HCT116 (cell line): ENCODE measurements around the gene SHISA7. TPM values are rescaled to one million over a fixed set of nuclear protein-coding genes. Genes with fewer than 3 reads are reported as not detected.
A peak's percentile ranks its signal among the peaks of the same experiment; 100 is the strongest.

ENCODE experiments used
- ATAC-seq: fragments of 200-7000 bp; cut with Tn5 transposase; 2 replicates; pipeline ENCODE4 v1.9.1; 2020; ENCODE audit warnings: mild to moderate bottlenecking, moderate library complexity
- BruUV-seq: library from RNA; stranded (reverse); fragments of 400-500 nt; replicated peaks from 2 replicates; lab custom pipeline; 2021; lab: Mats Ljungman, UMichigan
- CTCF ChIA-PET: fragments of 300-600 bp; sonication (Branson Sonifier 250); formaldehyde crosslinking; loops from one replicate; lab custom pipeline; 2021; ENCODE audit warnings: antibody characterized with exemption; lab: Charles Lee
- POLR2A ChIA-PET: fragments of 300-600, 350-600 bp; sonication (Branson Sonifier 250); formaldehyde crosslinking; loops from one replicate; lab custom pipeline; 2021; ENCODE audit warnings: antibody characterized with exemption; lab: Charles Lee
- RAD21 ChIA-PET, 2 experiments: fragments of 300-600 bp; sonication (Branson Sonifier 250); formaldehyde crosslinking; loops; one replicate each; lab custom pipeline; 2023; ENCODE audit warnings: low total read pairs in 2 of 2; ENCODE audit not compliant: uncharacterized antibody in 2 of 2, unreplicated experiment in 2 of 2, low non-redundant PET in 1 of 2; lab: Charles Lee
- DNase-seq: peaks from one replicate; pipeline ENCODE4 v3.0.0-alpha.2; 2010; ENCODE audit warnings: low read depth, low spot score
- H2AFZ ChIP-seq: fragments of 200-600 bp; shearing (Covaris generic), sonication (generic); 2 replicates; pipeline ENCODE4 v1.6.1; 2017; ENCODE audit warnings: low read depth, mixed run types, mixed read lengths, antibody characterized with exemption, low read length; ENCODE audit not compliant: poor library complexity, severe bottlenecking
- H3K27ac ChIP-seq: 2 replicates; pipeline ENCODE4 v1.5.1; 2012; ENCODE audit warnings: low read depth, low read length
- H3K27me3 ChIP-seq: fragments of 200-600 bp; sonication (generic); 2 replicates; pipeline ENCODE4 v1.6.1; 2016; ENCODE audit warnings: mixed run types, low read length, mixed read lengths; ENCODE audit not compliant: insufficient read depth
- H3K36me3 ChIP-seq, 2 experiments: fragments of 200-500 bp in 1 of 2; fragments of 200-600 bp in 1 of 2; sonication (Bioruptor generic) in 1 of 2; sonication (generic) in 1 of 2; 2 replicates each; pipeline versions ENCODE4 v1.5.1 to v1.6.1; 2014 to 2016; ENCODE audit warnings: low read length in 2 of 2, inconsistent platforms in 1 of 2, mixed read lengths in 1 of 2, mixed run types in 1 of 2; ENCODE audit not compliant: insufficient read depth in 2 of 2, control insufficient read depth in 1 of 2
- H3K4me1 ChIP-seq, 2 experiments: fragments of 200-600 bp in 1 of 2; sonication (generic) in 1 of 2; 2 replicates each; pipeline versions ENCODE4 v1.5.1 to v1.6.1; 2012 to 2017; ENCODE audit warnings: low read length in 2 of 2, inconsistent platforms in 1 of 2, mild to moderate bottlenecking in 1 of 2, mixed read lengths in 1 of 2, mixed run types in 1 of 2, moderate library complexity in 1 of 2; ENCODE audit not compliant: insufficient read depth in 2 of 2, control insufficient read depth in 1 of 2
- H3K4me2 ChIP-seq: fragments of 200-600 bp; sonication (generic); 2 replicates; pipeline ENCODE4 v1.6.1; 2017; ENCODE audit warnings: mixed run types, low read length, mixed read lengths
- H3K4me3 ChIP-seq, 2 experiments: fragments of 200-600 bp in 1 of 2; sonication (generic) in 1 of 2; replicated peaks in 1 of 2; 2 replicates each; pipeline ENCODE4 v1.5.1; 2011 to 2016; ENCODE audit warnings: low read length in 2 of 2, control low read depth in 1 of 2, low read depth in 1 of 2, mild to moderate bottlenecking in 1 of 2, mixed read lengths in 1 of 2, mixed run types in 1 of 2
- H3K79me2 ChIP-seq: fragments of 200-600 bp; sonication (generic); 2 replicates; pipeline ENCODE4 v1.6.1; 2017; ENCODE audit warnings: mild to moderate bottlenecking, mixed run types, low read length, moderate library complexity, mixed read lengths; ENCODE audit not compliant: insufficient read depth
- H3K9ac ChIP-seq: fragments of 200-600 bp; sonication (generic); 2 replicates; pipeline ENCODE4 v1.6.1; 2016; ENCODE audit warnings: low read length, mixed read lengths
- H3K9me2 ChIP-seq: fragments of 200-600 bp; sonication (generic), shearing (Covaris generic); 2 replicates; pipeline ENCODE4 v1.6.1; 2017; ENCODE audit warnings: mixed run types, mild to moderate bottlenecking, moderate library complexity; ENCODE audit not compliant: insufficient read depth
- H3K9me3 ChIP-seq, 2 experiments: fragments of 200-500 bp in 1 of 2; fragments of 200-600 bp in 1 of 2; sonication (Bioruptor generic) in 1 of 2; sonication (generic) in 1 of 2; 2 replicates each; pipeline ENCODE4 v1.6.1; 2014 to 2017; ENCODE audit warnings: low read length in 2 of 2, mixed read lengths in 2 of 2, inconsistent platforms in 1 of 2, low read depth in 1 of 2, mild to moderate bottlenecking in 1 of 2, mixed run types in 1 of 2, moderate library complexity in 1 of 2; ENCODE audit not compliant: control insufficient read depth in 1 of 2, insufficient read depth in 1 of 2
- H4K20me1 ChIP-seq: fragments of 200-600 bp; sonication (generic), shearing (Covaris generic); 2 replicates; pipeline ENCODE4 v1.6.1; 2017; ENCODE audit warnings: mixed run types, mild to moderate bottlenecking, moderate library complexity; ENCODE audit not compliant: insufficient read depth
- CEBPB ChIP-seq: IDR thresholded peaks from 2 replicates; pipeline ENCODE4 v1.6.1; 2012; ENCODE audit warnings: low read depth
- EGR1 ChIP-seq: IDR thresholded peaks from 2 replicates; pipeline ENCODE4 v1.6.1; 2012; ENCODE audit warnings: low read depth
- EZH2 ChIP-seq: fragments of 200-600 bp; sonication (generic); IDR thresholded peaks from 2 replicates; pipeline ENCODE4 v1.6.1; 2017; ENCODE audit warnings: antibody characterized with exemption, mixed run types
- EZH2phosphoT487 ChIP-seq: fragments of 200-600 bp; IDR thresholded peaks from 2 replicates; pipeline ENCODE4 v1.6.1; 2018; ENCODE audit warnings: antibody characterized with exemption, borderline replicate concordance
- FOSL1 ChIP-seq: IDR thresholded peaks from 2 replicates; pipeline ENCODE4 v1.6.1; 2012; ENCODE audit warnings: low read depth
- POLR2A ChIP-seq: IDR thresholded peaks from 2 replicates; pipeline ENCODE4 v1.7.0; 2011; ENCODE audit warnings: borderline replicate concordance; ENCODE audit not compliant: insufficient read depth, insufficient read length; ENCODE audit errors: extremely low read depth
- RAD21 ChIP-seq: IDR thresholded peaks from 2 replicates; pipeline ENCODE4 v1.6.1; 2012; ENCODE audit warnings: low read depth, mild to moderate bottlenecking
- SIN3A ChIP-seq: IDR thresholded peaks from 2 replicates; pipeline ENCODE4 v1.6.1; 2012; ENCODE audit warnings: low read depth
- SP1 ChIP-seq: IDR thresholded peaks from 2 replicates; pipeline ENCODE4 v1.6.1; 2012; ENCODE audit warnings: low read depth
- SRF ChIP-seq: IDR thresholded peaks from 2 replicates; pipeline ENCODE4 v1.6.1; 2012; ENCODE audit warnings: low read depth
- TCF7L2 ChIP-seq: IDR thresholded peaks from 2 replicates; pipeline ENCODE4 v1.7.0; 2011; ENCODE audit warnings: borderline replicate concordance, inconsistent platforms; ENCODE audit not compliant: insufficient read depth, insufficient read length; ENCODE audit errors: extremely low read depth
- YY1 ChIP-seq: IDR thresholded peaks from 2 replicates; pipeline ENCODE4 v1.6.1; 2011; ENCODE audit warnings: low read length, low read depth, moderate library complexity, mild to moderate bottlenecking; ENCODE audit not compliant: insufficient replicate concordance; ENCODE audit errors: extremely low read depth
- ZFX ChIP-seq: fragments of 450-650 bp; IDR thresholded peaks from 2 replicates; pipeline ENCODE4 v1.6.1; 2017
- ZNF274 ChIP-seq: fragments of 200-500 bp; sonication (Bioruptor generic); IDR thresholded peaks from 2 replicates; pipeline ENCODE4 v1.6.1; 2014; ENCODE audit warnings: mild to moderate bottlenecking, low read depth, low read length, inconsistent platforms
- intact Hi-C: fragments of 100-400 bp; cut with micrococcal nuclease; formaldehyde crosslinking; loops from 2 replicates; pipeline ENCODE4 v1.10.0; 2022
- total RNA-seq: library from RNA; stranded (reverse); gene quantifications from one replicate; pipeline ENCODE4 v1.2.1, GENCODE V29; 2021; ENCODE audit not compliant: unreplicated experiment
- TF ChIP-seq, protein P1 (sequence below): IDR thresholded peaks from 2 replicates; pipeline ENCODE4 v1.6.1; 2012
- TF ChIP-seq, protein P2 (sequence below), 3 experiments: fragments of 200-600 bp in 1 of 3; sonication (generic) in 1 of 3; IDR thresholded peaks in 2 of 3; conservative IDR thresholded peaks in 1 of 3; 2 replicates each; pipeline ENCODE4 v1.5.1; 2012 to 2017; ENCODE audit warnings: low read depth in 2 of 3, low read length in 2 of 3, antibody characterized with exemption in 1 of 3, borderline replicate concordance in 1 of 3, control low read depth in 1 of 3, mild to moderate bottlenecking in 1 of 3, mixed read lengths in 1 of 3, mixed run types in 1 of 3, moderate library complexity in 1 of 3; ENCODE audit not compliant: insufficient read depth in 1 of 3
- TF ChIP-seq, protein P3 (sequence below): IDR thresholded peaks from 2 replicates; pipeline ENCODE4 v1.6.1; 2012
- TF ChIP-seq, protein P4 (sequence below): IDR thresholded peaks from 2 replicates; pipeline ENCODE4 v1.6.1; 2012; ENCODE audit warnings: low read depth
- TF ChIP-seq, protein P5 (sequence below): IDR thresholded peaks from 2 replicates; pipeline ENCODE4 v1.6.1; 2011; ENCODE audit warnings: mild to moderate bottlenecking, low read length, moderate library complexity; ENCODE audit not compliant: insufficient replicate concordance; ENCODE audit errors: extremely low read depth

The SHISA7 gene
- total RNA-seq, 1 experiment from 2014 or later: not detected

DNA sequence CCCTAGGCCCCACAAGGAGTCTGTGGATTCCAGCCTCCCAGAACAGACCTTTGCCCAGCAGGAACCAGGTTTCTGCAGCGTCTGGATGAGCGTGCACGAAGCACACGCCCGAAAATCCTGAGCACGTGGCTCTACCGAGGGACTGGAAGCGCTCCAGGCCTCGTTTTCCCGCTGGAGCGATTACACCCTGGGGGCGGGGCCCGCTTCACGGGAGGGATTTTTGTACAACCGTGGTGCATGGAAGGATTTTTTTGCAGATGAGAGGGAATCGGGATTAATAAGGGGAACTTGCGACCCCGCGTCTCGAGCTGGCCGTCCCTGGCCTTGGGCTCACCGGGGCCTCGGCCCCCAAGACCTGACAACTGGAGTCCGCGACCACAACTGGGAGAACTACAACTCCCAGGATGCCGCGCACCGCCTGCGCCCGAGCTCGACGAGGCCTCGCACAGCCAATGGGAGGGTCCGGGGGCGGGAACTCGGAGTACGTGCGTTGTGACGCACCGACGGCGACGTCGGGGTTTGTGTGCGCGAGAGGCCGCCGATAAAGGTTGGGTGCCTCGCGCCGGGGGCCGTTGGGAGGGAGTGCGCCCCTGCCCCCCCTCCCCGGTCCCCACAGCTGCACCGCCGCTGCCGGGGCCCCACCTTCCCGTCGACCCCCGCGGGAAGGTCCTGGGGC, 33.1 kb upstream of the SHISA7 start, which contains the start of gene ZNF628:
ZNF628 (plus strand) TSS at position 518 of the 676 bp plus-strand sequence. CDS start 3,294 bp downstream, outside the sequence.
- Histone ChIP-seq H3K9me3 (no peaks in the 10 kb centered on the region), H2AFZ (peak within 1 kb of the TSS; percentile 40), H3K27me3 (no peaks in the 10 kb centered on the region), H3K9me2 (no peaks in the 10 kb centered on the region), H3K27ac (peak within 1 kb of the TSS; percentile 98), H3K4me2 (peak within 1 kb of the TSS; percentile 87), H3K4me3 (peak within 1 kb of the TSS; percentile 63 to 73), H4K20me1 (no peaks in the 10 kb centered on the region), H3K9ac (peak within 1 kb of the TSS; percentile 90), H3K36me3 (peaks cover 0 to 3% of the 10 kb centered on the region in 2 experiments; a peak in 1 of 4 replicates), H3K79me2 (peaks cover 31% of the 10 kb centered on the region), H3K4me1 (peaks cover 35 to 53% of the 10 kb centered on the region in 2 experiments)
- CTCF ChIA-PET: interaction anchor here (0.7 to 2.6 kb wide), 9 partner anchors 9 to 310 kb away, joined by 3 to 17 read pairs (median 4); partner anchors contain the start of genes DNAAF3, ISOC2 and U2AF2
- RAD21 ChIA-PET: no interaction called here
- POLR2A ChIA-PET: interaction anchor here (0.6 to 1.8 kb wide), 14 partner anchors 9 to 155 kb away, joined by 3 to 10 read pairs (median 4); partner anchors contain the start of genes FIZ1, ISOC2, KMT5C and NAT14
- intact Hi-C loops: no loop called here
- peak; percentile 96 for DNase-seq
- ATAC-seq: peak; percentile 78
- no TSS peak for BruUV-seq
- no peak for TF ChIP-seq EZH2phosphoT487
- TF ChIP-seq CEBPB: no peak
- no peak for TF ChIP-seq TCF7L2
- TF ChIP-seq, protein P1, sequence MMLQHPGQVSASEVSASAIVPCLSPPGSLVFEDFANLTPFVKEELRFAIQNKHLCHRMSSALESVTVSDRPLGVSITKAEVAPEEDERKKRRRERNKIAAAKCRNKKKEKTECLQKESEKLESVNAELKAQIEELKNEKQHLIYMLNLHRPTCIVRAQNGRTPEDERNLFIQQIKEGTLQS: no peak
- TF ChIP-seq, protein P2, sequence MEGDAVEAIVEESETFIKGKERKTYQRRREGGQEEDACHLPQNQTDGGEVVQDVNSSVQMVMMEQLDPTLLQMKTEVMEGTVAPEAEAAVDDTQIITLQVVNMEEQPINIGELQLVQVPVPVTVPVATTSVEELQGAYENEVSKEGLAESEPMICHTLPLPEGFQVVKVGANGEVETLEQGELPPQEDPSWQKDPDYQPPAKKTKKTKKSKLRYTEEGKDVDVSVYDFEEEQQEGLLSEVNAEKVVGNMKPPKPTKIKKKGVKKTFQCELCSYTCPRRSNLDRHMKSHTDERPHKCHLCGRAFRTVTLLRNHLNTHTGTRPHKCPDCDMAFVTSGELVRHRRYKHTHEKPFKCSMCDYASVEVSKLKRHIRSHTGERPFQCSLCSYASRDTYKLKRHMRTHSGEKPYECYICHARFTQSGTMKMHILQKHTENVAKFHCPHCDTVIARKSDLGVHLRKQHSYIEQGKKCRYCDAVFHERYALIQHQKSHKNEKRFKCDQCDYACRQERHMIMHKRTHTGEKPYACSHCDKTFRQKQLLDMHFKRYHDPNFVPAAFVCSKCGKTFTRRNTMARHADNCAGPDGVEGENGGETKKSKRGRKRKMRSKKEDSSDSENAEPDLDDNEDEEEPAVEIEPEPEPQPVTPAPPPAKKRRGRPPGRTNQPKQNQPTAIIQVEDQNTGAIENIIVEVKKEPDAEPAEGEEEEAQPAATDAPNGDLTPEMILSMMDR (IDR thresholded peaks at IDR 0.05 in 2 of 3, conservative IDR thresholded peaks at IDR 0.05 in 1 of 3; ENCODE audit: borderline replicate concordance in 1 of 3, insufficient read depth in 1 of 3, low read depth in 2 of 3, low read length in 2 of 3): no peak
- TF ChIP-seq SRF: no peak
- TF ChIP-seq, protein P3, sequence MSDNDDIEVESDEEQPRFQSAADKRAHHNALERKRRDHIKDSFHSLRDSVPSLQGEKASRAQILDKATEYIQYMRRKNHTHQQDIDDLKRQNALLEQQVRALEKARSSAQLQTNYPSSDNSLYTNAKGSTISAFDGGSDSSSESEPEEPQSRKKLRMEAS: peak; percentile 99
- no peak for TF ChIP-seq FOSL1
- peak; percentile 96 for TF ChIP-seq SP1
- no peak for TF ChIP-seq POLR2A
- no peak for TF ChIP-seq ZNF274
- no peak for TF ChIP-seq EZH2
- no peak for TF ChIP-seq SIN3A
- TF ChIP-seq ZFX: peak; percentile 93
- no peak for TF ChIP-seq RAD21
- no peak for TF ChIP-seq YY1
- TF ChIP-seq, protein P4, sequence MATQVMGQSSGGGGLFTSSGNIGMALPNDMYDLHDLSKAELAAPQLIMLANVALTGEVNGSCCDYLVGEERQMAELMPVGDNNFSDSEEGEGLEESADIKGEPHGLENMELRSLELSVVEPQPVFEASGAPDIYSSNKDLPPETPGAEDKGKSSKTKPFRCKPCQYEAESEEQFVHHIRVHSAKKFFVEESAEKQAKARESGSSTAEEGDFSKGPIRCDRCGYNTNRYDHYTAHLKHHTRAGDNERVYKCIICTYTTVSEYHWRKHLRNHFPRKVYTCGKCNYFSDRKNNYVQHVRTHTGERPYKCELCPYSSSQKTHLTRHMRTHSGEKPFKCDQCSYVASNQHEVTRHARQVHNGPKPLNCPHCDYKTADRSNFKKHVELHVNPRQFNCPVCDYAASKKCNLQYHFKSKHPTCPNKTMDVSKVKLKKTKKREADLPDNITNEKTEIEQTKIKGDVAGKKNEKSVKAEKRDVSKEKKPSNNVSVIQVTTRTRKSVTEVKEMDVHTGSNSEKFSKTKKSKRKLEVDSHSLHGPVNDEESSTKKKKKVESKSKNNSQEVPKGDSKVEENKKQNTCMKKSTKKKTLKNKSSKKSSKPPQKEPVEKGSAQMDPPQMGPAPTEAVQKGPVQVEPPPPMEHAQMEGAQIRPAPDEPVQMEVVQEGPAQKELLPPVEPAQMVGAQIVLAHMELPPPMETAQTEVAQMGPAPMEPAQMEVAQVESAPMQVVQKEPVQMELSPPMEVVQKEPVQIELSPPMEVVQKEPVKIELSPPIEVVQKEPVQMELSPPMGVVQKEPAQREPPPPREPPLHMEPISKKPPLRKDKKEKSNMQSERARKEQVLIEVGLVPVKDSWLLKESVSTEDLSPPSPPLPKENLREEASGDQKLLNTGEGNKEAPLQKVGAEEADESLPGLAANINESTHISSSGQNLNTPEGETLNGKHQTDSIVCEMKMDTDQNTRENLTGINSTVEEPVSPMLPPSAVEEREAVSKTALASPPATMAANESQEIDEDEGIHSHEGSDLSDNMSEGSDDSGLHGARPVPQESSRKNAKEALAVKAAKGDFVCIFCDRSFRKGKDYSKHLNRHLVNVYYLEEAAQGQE: no peak
- TF ChIP-seq EGR1: peak; percentile 71
- TF ChIP-seq, protein P5, sequence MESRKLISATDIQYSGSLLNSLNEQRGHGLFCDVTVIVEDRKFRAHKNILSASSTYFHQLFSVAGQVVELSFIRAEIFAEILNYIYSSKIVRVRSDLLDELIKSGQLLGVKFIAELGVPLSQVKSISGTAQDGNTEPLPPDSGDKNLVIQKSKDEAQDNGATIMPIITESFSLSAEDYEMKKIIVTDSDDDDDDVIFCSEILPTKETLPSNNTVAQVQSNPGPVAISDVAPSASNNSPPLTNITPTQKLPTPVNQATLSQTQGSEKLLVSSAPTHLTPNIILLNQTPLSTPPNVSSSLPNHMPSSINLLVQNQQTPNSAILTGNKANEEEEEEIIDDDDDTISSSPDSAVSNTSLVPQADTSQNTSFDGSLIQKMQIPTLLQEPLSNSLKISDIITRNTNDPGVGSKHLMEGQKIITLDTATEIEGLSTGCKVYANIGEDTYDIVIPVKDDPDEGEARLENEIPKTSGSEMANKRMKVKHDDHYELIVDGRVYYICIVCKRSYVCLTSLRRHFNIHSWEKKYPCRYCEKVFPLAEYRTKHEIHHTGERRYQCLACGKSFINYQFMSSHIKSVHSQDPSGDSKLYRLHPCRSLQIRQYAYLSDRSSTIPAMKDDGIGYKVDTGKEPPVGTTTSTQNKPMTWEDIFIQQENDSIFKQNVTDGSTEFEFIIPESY: no peak
